HG02642 (cell line): ENCODE data around the gene GFRA1.
"Not testable (repeated sequence)": the region's sequence is repeated elsewhere in the genome, so short reads cannot be mapped to it uniquely, and the experiment has no call there.

ENCODE experiments used
- ATAC-seq: cut with Tn5 transposase; IDR thresholded peaks from one replicate; pipeline ENCODE4 v1.9.1; 2021; ENCODE audit warnings: mild to moderate bottlenecking; ENCODE audit not compliant: unreplicated experiment, poor library complexity

The GFRA1 gene

DNA sequence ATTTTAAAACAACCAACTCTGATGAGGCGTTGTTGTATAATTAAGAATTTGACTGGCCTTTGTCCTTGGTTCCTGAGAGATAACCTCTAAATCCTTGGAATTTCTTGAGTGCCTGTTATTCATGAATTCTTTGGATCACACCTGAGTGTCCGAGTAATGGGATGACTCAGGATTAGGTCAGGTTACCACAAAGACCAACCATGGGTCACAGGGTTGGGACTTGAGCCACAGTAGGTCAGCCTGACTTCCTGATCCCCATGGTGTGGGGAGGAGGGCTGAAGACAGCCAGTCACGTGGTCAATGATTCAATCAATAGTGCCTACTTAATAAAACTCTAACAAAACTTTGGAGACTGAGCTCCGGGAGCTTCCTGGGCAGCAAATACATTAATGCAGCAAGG lies 192.5 kb downstream of the GFRA1 start:
- ATAC-seq: no peak

DNA sequence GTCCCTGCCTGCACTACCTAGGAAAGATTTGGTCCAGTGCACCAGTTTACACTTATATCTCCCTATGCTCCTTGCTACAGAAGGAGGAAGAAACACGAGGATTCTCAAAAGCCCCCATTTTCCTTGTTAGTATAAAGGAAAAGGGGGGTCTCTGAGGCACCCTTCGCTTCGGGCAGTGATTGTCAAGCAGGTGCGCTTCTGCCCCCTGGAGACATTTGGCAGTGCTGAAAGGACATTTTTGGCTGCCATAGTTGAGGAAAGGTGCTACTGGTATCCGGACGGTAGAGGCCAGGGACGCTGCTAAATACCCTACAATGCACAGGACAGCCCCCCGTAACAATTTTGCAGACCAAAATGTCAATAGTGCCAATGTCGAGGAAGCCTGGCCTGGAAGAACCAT lies 193.7 kb downstream of the GFRA1 start:
- no peak for ATAC-seq

DNA sequence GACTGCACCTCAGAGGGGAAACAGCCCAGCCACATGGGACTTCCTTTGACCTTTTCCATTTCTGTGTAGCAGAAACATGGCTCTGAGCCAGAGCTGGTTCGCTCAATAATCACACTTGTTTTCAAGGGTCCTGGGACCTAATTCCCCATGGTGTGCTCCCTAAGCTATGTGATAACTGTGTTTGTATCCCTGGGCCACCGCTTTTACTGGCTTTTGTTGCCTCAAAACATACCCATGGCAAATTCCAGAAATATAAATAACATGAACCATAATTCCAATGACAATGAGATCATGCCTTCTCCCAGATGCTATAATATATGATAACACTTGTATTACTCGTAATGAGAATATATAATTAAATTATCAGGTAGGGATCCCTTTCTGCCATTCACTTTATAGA lies 196.4 kb downstream of the GFRA1 start:
- ATAC-seq: no peak

DNA sequence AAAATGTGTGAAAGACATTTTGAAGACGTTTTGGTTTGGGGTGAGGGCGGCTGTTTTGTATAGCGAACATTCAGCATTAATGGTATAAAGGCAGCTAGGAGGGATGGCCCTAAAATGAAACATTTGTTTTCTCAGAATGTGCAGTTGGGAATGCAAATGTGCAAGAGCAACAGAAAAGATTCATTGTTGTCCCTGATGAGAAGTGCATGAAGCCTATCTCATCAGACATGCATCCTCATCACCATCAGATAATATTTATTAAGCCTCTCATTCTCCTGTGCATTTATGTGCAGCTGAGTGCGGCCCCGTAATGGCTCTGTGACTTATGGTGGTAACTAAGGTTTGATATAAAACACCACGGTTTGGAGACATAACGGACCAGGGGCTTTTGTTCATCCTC lies 199.5 kb downstream of the GFRA1 start:
- ATAC-seq: no peak

DNA sequence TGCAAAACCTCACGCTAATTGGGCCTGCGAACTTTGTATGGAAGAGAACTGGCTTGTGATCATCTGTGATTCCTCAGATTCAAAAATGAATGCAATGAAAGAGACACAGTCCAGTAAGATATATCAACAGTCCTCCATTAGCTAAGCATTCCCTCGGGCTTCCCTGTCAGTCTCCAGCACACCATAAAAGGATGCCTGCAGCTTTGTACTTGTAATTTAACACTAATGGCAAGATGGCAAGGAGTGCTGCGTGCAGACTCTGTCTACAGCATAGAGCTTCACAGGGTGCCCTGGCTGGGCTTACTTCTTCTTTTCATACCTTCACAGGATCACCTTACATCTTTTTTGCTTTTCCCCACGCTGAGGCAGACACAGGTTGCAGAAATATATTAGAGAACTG lies 200.0 kb downstream of the GFRA1 start:
- ATAC-seq: no peak

DNA sequence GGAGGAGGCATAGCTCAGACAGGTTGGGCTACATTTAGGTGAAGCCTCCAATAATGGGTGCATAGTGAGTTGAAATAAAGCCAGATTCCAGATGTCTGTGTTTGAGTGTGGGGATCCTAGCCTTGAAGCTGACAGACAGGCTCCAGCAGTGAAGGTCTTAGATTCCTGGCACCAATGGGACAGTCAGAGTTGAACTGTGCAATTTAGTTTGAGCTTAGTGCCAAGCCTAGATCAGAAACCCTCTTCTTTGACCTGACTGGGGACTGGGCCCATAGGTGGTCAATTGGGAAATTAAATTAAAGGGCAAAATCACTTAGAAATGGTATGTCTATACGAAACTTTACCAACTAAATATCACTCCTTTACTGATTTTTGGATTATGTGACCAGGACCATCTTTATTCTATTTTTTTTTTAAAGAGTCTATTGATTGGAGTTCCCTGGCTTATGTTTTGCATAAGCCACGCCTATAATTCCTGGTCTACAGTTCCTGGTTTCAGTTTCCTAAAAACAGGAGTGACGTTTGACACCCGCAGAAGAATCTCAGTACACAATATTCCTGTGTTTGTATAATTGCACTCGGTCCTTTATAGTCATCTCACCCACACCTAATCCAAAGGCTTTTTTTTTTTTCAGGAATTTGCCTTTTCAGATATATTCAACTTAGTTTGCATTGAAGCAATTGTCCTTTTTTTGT lies 201.4 kb downstream of the GFRA1 start:
- ATAC-seq: no peak

DNA sequence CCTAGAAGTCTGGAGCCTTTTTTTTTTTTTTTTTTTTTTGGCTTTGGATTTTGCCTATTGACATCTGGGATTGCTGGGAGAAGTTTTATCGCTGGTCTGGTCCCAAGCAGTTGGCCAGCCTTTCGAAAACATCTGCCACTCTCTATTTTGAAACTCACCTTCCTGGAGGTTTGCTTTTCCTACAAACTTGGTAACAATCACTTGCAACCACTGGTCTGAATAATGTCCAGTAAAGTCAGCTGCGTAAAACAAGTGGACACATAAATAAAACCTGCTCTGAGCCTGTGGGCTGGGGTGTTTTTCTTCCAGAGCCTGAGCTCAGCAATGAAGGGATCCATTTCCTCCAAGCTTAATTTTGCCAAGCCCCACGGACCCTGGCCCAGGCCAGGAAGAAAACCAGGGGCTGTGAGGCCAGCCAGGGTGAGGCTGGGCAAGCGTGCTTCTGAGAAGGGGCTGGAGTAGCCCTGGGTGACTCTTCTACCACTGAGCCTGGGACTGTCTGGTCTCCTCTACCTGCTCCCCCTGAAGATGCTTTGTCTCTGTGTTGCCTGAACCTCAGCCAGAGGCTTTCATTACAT lies 202.2 kb downstream of the GFRA1 start:
- no peak for ATAC-seq

DNA sequence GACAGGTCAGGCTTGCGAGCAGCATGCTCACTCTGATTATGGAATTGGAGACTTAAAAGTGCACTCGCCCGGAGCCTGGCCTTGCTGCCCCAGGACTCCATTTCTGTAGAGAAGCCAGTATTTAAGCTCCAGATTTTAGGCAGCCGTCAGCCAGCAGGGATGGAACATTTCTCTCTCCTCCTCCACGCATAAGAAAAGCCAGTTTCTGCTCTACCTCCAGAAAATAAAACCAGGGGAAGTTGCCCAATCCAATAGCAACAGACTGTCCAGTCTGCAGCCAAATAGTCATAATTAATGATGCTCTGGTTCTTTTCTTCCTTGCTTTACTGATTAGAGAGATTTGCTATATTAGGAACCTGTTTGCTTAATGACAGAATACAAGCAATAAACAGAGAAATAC lies 203.2 kb downstream of the GFRA1 start:
- ATAC-seq: no peak

DNA sequence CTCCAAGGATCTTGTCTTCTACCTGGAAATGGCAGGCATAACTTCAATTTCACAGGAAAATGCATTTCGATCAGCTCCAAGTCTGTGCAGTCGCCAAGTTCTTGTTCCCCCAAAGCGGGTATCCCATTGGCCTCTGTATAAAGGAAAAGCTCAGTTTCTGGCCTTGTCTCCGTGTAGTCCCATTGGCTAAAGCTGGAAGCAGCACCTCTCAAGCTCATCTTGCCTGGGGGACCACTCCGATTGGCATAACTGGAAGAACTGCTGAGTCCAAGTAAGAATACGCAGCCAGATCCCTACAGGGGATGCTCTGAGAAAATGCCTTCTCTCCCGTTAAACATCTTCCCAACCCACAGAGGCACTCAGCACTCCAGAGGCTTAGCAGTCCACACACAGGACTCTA lies 205.2 kb downstream of the GFRA1 start:
- ATAC-seq: no peak

DNA sequence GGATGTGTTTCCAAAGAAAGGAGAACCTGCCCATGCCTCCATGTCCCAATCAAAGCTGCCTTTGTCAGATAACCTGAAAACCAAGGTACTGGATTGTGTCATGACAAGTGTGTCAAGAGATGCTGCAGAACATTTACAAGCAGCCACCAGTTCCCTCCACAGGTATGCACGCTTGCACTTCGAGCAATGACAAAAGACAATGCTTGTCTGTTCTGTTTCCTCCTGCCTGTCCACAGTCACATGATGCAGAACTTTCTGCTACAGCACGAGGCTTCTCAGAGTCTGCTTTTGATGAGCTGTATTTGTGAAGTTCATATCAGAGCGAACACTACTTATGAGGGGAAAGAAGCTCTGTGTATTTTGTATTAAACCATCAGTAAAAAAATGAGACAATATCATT lies 209.9 kb downstream of the GFRA1 start:
- ATAC-seq: no peak

DNA sequence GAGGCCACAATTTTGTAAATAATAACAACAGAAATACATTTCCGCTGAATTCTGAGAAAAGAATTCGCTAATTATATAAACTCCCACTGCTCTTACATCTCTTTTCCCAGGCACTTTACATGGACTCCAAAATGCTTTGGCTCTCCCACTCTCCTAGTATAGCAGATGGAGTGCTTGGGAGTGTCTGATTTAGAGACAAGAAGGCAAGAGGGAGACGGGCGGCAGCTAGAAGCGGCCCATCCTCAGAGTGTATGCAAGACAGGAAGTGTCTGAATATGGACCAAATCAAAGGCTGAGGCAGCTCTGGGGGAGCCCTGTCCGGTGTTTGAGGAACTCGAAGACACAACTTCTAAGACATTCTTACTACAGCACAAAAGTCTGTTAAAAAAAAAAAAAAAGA lies 212.1 kb downstream of the GFRA1 start:
- ATAC-seq: no peak

DNA sequence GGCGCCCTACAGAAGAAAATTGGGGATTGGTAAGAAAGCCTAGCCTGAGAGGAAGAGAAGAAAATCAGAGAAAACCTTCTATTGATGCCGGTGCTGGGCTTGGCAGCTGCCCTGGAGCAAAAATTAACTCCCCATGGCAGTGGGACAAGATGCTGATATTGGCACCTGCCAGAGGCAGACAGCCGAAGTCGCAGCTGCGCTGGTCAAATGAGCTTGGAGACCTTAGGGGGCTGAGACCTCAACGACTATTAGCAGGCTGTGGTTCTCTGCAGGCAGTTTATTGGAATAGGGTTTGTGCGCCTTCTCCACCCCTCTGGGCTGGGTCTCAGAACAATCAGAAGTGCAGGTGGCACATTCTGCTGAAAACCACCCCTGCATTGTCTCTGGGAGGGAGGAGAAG lies 213.7 kb downstream of the GFRA1 start:
- no peak for ATAC-seq

DNA sequence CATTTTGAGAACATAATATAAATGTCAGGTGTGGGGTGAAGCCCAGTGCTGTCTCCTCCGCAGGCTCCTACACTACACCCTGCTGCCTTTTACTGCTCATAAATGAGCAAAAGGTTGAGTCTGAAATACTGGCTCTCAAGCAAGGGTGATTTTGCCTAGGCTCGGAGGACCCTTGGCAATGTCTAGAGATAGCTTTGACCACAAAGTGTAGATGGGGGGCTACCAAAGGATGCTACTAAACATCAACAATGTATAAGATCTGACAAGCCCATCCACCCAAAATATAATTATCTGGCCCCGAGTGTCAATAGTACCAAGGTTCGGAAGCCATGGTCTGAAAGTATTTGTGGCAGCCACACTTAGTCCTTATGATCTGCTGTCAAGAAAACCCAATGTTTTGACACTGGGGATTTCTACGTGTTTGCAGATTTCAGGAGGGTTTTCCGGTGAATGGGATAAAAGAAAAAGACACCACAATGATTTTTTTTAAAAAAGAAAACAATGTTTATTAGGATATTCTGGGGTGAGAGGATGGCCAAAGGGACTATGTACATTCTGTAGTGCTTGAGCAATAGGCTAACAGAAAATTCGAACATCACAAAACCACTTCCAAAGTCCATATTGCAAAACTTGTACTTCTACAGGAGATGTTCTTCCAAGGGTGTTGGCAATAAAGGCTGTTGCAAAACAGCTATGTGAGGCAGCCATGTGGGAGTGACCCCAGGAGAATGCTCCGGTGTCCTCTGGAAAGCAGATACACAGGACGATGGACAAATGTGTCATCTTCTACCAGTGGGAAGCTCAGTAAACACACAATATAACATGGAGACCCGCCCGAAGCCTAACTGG lies 216.3 kb downstream of the GFRA1 start:
- ATAC-seq: no peak

DNA sequence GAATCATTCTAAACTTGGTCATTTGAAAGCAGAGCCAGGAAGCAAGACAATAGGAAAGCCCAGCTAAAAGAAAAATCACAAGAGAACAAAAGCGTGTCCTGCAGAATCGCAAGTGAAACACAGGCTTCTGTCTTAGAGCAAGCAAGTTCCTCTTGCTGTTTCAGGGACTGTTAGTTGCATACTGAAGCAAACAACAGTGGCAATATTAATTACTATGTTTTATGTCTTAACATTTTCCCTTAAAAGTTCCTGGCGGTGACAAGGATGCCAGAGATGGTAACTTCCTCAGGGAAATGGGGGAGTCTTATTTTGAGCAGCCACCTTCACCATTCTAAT lies 217.1 kb downstream of the GFRA1 start:
- no peak for ATAC-seq

DNA sequence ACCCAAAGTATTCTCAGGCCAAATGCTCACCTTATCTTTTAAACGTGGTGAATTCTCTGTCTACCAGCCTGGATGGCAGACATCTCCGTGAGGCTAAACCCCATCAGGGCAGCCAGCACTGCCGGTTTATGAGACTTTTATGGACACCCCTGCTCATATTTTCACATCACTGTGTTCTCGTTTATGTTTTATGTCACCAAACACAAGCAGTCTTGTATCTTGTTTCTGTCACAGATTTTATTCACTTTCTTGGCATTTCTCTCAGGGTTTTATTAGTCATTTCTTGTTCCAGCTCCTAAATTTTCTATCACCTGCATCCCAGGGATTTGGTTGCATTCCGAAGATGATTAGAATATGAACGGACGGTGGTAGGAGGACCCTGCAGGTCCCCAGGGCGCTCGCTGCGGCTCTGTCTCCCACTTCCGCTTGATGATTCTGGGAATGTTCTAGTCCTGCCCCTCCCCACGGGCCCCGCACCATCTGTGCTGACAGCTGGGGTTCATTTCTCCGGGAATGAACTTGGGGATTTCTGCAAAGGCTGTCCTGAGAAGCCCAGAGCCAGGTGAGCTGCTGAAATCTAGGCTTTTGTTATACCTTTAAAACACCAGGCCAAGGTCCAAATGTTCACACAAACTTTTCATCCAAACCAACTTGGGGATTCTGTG lies 217.6 kb downstream of the GFRA1 start:
- ATAC-seq: no peak

DNA sequence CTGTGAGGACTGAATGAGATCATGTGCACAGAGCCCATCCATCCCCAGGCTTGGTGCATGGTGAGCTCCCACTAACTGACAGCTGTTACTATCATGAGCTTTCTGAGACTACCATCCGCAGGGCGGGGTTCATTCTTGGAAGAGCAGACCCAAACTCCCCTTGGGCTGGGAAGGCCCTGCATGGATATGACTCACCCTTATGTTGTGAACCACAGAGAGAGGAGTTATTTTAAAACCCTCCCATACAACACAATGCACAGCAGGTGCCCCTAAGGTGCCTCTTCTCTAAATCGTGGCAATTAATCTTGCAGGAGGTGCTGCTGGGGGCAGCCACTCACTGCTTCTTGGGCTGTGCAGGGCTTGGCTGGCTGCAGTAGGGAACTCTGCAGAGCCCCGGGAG lies 219.1 kb downstream of the GFRA1 start:
- ATAC-seq: no peak

DNA sequence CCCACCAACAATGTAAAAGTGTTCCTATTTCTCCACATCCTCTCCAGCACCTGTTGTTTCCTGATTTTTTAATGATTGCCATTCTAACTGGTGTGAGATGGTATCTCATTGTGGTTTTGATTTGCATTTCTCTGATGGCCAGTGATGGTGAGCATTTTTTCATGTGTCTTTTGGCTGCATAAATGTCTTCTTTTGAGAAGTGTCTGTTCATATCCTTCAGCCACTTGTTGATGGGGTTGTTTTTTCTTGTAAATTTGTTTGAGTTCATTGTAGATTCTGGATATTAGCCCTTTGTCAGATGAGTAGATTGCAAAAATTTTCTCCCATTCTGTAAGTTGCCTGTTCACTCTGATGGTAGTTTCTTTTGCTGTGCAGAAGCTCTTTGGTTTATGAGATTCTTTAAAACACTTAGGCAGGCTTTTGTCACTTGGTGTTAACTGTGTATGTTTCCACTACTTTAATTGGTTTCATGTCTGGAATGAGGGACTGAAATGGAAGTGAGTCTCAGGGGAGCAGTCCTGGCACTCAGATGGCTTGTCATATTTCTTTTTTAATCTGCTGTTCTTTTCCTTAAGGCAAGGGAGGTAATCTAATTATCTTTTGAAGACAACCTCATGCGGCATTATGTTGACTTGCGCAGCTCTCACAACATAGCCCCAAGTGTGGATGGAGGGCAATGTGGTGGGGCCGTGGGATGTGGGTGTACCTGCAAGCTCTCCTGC lies 219.8 kb downstream of the GFRA1 start:
- not testable (repeated sequence) for ATAC-seq

DNA sequence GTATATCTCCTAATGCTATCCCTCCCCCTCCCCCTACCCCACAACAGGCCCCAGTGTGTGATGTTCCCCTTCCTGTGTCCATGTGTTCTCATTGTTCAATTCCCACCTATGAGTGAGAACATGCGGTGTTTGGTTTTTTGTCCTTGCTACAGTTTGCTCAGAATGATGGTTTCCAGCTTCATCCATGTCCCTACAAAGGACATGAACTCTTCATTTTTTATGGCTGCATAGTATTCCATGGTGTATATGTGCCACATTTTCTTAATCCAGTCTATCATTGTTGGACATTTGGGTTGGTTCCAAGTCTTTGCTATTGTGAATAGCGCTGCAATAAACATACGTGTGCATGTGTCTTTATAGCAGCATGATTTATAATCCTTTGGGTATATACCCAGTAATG lies 220.5 kb downstream of the GFRA1 start:
- ATAC-seq: not testable (repeated sequence)

DNA sequence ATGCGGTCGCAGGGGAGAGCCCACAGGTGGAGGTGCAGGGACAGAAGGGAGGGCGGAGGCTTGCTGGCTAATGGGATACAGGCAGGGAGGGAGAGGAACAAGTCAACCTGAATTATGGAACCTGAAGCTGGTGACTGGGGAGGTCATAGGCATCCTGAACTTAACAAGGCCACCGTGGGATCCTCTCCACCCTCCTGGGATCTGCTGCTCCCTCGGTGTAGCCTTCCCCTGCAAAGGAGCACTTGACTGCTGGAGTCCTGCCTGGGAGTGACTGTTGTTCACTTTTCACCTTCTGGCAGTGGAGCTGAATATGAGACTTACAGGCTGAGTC lies 223.1 kb downstream of the GFRA1 start:
- no peak for ATAC-seq

DNA sequence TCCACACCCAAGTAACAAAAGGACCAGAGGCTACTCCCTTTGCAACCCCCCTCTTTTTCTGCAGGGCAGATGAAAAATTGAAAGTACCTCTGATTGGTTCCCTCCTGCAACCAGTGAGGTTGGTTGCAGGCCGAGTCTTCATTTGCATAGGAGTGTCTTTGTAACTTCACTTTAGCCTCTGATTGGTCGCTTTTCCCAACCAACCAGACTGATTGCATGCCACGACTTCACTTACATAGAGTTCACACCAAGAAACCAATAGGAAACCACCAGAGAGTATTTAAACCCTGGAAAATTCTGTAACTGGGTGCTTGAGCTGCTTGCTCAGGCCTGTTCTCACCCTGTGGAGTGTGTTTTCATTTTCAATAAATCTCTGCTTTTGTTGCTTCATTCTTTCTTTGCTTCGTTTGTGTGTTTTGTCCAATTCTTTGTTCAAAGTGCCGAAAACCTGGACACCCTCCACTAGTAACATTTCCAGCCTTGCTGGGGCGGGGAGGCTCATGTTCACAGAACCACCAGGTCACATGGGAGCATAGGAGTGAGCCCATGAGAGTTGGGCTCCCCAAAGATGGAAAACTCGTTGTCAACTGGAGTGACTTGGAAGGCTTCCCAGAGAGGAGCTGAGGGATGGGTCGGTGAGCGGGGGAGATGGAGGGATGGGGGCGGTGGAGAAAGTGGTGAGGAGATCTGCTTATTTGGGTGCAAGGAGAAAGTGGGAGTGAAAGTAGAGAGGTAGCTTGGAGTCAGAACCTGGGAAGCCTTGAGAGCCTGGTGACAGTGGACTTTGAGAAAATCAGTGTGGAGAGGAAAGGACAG lies 223.6 kb downstream of the GFRA1 start:
- ATAC-seq: no peak
